GM12878 (cell line): ENCODE measurements around the gene CENPVL2. TPM values are rescaled to one million over a fixed set of nuclear protein-coding genes. Genes with fewer than 3 reads are reported as not detected.

Experiments
- ATAC-seq: fragments of 200-7000 bp; cut with Tn5 transposase; 3 replicates; pipeline ENCODE4 v1.9.1; 2020; ENCODE audit warnings: mild to moderate bottlenecking, moderate library complexity
- BruUV-seq: library from RNA; stranded (reverse); fragments of 400-500 nt; replicated peaks from 2 replicates; lab custom pipeline; 2021; lab: Mats Ljungman, UMichigan
- CTCF ChIA-PET: fragments of 300-600 bp; sonication (Branson Sonifier 250); formaldehyde crosslinking; extraction: SDS; loops from one replicate; lab custom pipeline; 2021; ENCODE audit warnings: inconsistent platforms; lab: Yijun Ruan, JAX
- POLR2A ChIA-PET: fragments of 350-600 bp; formaldehyde crosslinking; extraction: SDS; loops from one replicate; lab custom pipeline; 2021; ENCODE audit warnings: inconsistent platforms; lab: Charles Lee
- RAD21 ChIA-PET: fragments of 300-600 bp; sonication (Branson Sonifier 250); formaldehyde crosslinking; loops from one replicate; lab custom pipeline; 2023; ENCODE audit warnings: antibody characterized with exemption; ENCODE audit not compliant: unreplicated experiment; lab: Charles Lee
- SMC1A ChIA-PET: fragments of 300-600 bp; sonication (Branson Sonifier 250); formaldehyde crosslinking; loops from one replicate; lab custom pipeline; 2023; ENCODE audit not compliant: unreplicated experiment, uncharacterized antibody; lab: Charles Lee
- DNase-seq: peaks from one replicate; pipeline ENCODE4 v3.0.0-alpha.2; 2011; ENCODE audit warnings: low read depth, low spot score
- FAIRE-seq: peaks from 3 replicates; lab custom pipeline; 2011; peaks lifted over from hg19 to GRCh38; lab: Jason Lieb, UNC
- H2AFZ ChIP-seq: 2 replicates; pipeline ENCODE4 v1.6.0; 2011; ENCODE audit warnings: low read depth, low read length, control low read depth; ENCODE audit not compliant: control insufficient read depth
- H3K27ac ChIP-seq: 2 replicates; pipeline ENCODE4 v1.5.1; 2011; ENCODE audit warnings: control low read depth; ENCODE audit not compliant: control insufficient read depth, insufficient read depth
- H3K27me3 ChIP-seq, 2 experiments: replicated peaks in 1 of 2; 2 replicates each; pipeline versions ENCODE4 v1.6.0 to v1.6.1; 2011; ENCODE audit warnings: low read length in 1 of 2; ENCODE audit not compliant: control insufficient read depth in 2 of 2, insufficient read depth in 2 of 2
- H3K36me3 ChIP-seq, 2 experiments: 2 replicates each; pipeline ENCODE4 v1.5.1; 2011; ENCODE audit warnings: low read length in 1 of 2; ENCODE audit not compliant: control insufficient read depth in 2 of 2, insufficient read depth in 2 of 2
- H3K4me1 ChIP-seq: 2 replicates; pipeline ENCODE4 v1.6.1; 2011; ENCODE audit warnings: mild to moderate bottlenecking, low read length, moderate library complexity, mixed read lengths; ENCODE audit not compliant: control insufficient read depth, insufficient read depth
- H3K4me2 ChIP-seq: 2 replicates; pipeline ENCODE4 v1.6.0; 2011; ENCODE audit warnings: control low read depth; ENCODE audit not compliant: control insufficient read depth, insufficient read depth
- H3K4me3 ChIP-seq: fragments of 200-600 bp; sonication (generic); 2 replicates; pipeline ENCODE4 v1.5.1; 2016
- H3K79me2 ChIP-seq: 2 replicates; pipeline ENCODE4 v1.6.0; 2011; ENCODE audit warnings: low read length; ENCODE audit not compliant: control insufficient read depth, insufficient read depth
- H3K9ac ChIP-seq: 2 replicates; pipeline ENCODE4 v1.8.0; 2011; ENCODE audit warnings: low read length, control low read depth, mixed read lengths; ENCODE audit not compliant: control insufficient read depth, insufficient read depth
- H3K9me3 ChIP-seq: replicated peaks from 3 replicates; pipeline ENCODE4 v1.5.1; 2011; ENCODE audit warnings: mild to moderate bottlenecking, low read length; ENCODE audit not compliant: control insufficient read depth, insufficient read depth
- H4K20me1 ChIP-seq: 2 replicates; pipeline ENCODE4 v1.6.0; 2011; ENCODE audit not compliant: control insufficient read depth, insufficient read depth
- ASH2L ChIP-seq: fragments of 300-600, 200-600 bp; sonication (generic); IDR thresholded peaks from 2 replicates; pipeline ENCODE4 v1.6.1; 2017; ENCODE audit warnings: low read depth, mild to moderate bottlenecking, borderline replicate concordance
- CREM ChIP-seq: IDR thresholded peaks from 2 replicates; pipeline ENCODE4 v1.6.1; 2014; ENCODE audit warnings: antibody characterized with exemption, low read depth
- EED ChIP-seq: sonication (generic); IDR thresholded peaks from 2 replicates; pipeline ENCODE4 v1.6.1; 2016; ENCODE audit warnings: antibody characterized with exemption, low read depth
- FOXK2 ChIP-seq: fragments of 450-650 bp; IDR thresholded peaks from 2 replicates; pipeline ENCODE4 v1.6.1; 2017; ENCODE audit warnings: mild to moderate bottlenecking, moderate library complexity
- IRF4 ChIP-seq: IDR thresholded peaks from 2 replicates; pipeline ENCODE4 v1.6.1; 2011; ENCODE audit warnings: low read depth, low read length
- MLLT1 ChIP-seq: fragments of 450-650 bp; IDR thresholded peaks from 2 replicates; pipeline ENCODE4 v1.6.1; 2016; ENCODE audit warnings: mild to moderate bottlenecking
- NR2F1 ChIP-seq: fragments of 450-650 bp; conservative IDR thresholded peaks from 2 replicates; pipeline ENCODE4 v1.6.1; 2017; ENCODE audit warnings: mild to moderate bottlenecking
- POLR2A ChIP-seq: IDR thresholded peaks from 2 replicates; pipeline ENCODE4 v1.6.1; 2011; ENCODE audit warnings: low read depth, mild to moderate bottlenecking, low read length
- SKIL ChIP-seq: fragments of 450-650 bp; IDR thresholded peaks from 2 replicates; pipeline ENCODE4 v1.6.1; 2017; ENCODE audit warnings: mild to moderate bottlenecking, low read depth, inconsistent platforms; ENCODE audit not compliant: poor library complexity, severe bottlenecking
- SP1 ChIP-seq: IDR thresholded peaks from one replicate; pipeline ENCODE4 v1.6.1; 2011; ENCODE audit warnings: low read depth, low read length
- WGBS: methylation state at CpG from one replicate; pipeline ENCODE4 v1.1.6; 2016; ENCODE audit warnings: low lambda C conversion rate; ENCODE audit not compliant: insufficient replicate concordance, insufficient coverage; ENCODE audit errors: missing lambda C conversion rate; 5-methylcytosine and 5-hydroxymethylcytosine counted together
- in situ Hi-C: fragments of 300-500 bp; cut with MboI; formaldehyde crosslinking; loops from 9 replicates; pipeline ENCODE4 v1.14.3; 2018; ENCODE audit warnings: mixed read lengths
- intact Hi-C: fragments of 100-400 bp; cut with micrococcal nuclease; formaldehyde crosslinking; loops from one replicate; pipeline ENCODE4 v1.14.2; 2022; ENCODE audit not compliant: unreplicated experiment
- polyA plus RNA-seq, 11 experiments: library from polyadenylated mRNA; depleted of rRNA in 4 of 11; unstranded in 6 of 11; stranded (reverse) in 5 of 11; fragments of >200 nt; fragmentation: Nextera tagmentation in 4 of 11; fragmentation: Illumina TruSeq in 1 of 11; extraction: Ambion mirVana in 4 of 11; extraction: Trizol in 1 of 11; gene quantifications; 1 replicate in 1 of 11; 2 replicates in 10 of 11; pipeline versions ENCODE4 v1.2.1 to v1.2.3, GENCODE V29; 2011 to 2016; ENCODE audit warnings: inconsistent platforms in 2 of 11, missing spikeins in 2 of 11, low read depth in 1 of 11
- total RNA-seq, 4 experiments: library from RNA; depleted of rRNA in 3 of 4; stranded (reverse); fragments of >200 nt in 3 of 4; fragmentation: Illumina TruSeq in 1 of 4; extraction: Trizol in 1 of 4; gene quantifications; 2 replicates each; pipeline versions ENCODE4 v1.2.1 to v1.2.3, GENCODE V29; 2013 to 2021
- TF ChIP-seq, protein P1 (sequence below): fragments of 450-650 bp; conservative IDR thresholded peaks from 2 replicates; pipeline ENCODE4 v1.6.1; 2017; ENCODE audit warnings: mild to moderate bottlenecking, moderate library complexity

Gene CENPVL2
- total and polyA plus RNA-seq, 10 of the 15 experiments (the other 5 are each of a cell fraction or from before 2014, with no cell fraction given): not detected

GRCh38 chrX:51697397-51697796 lies 14.8 kb upstream of the CENPVL2 start:
- SMC1A ChIA-PET: no interaction called here
- Histone ChIP-seq H3K4me2 (no peak overlapping the region), H3K9ac (no peak overlapping the region), H3K36me3 (no peaks in the 10 kb centered on the region), H3K4me3 (no peak overlapping the region)
- intact Hi-C loops: no loop called here
- WGBS: 71% methylated on average over 8 of the region's 8 CpGs
- no peak for ATAC-seq
- TF ChIP-seq CREM (no peak), FOXK2 (no peak), IRF4 (no peak), ASH2L (no peak), POLR2A (no peak), EED (no peak), MLLT1 (no peak), NR2F1 (no peak), SKIL (no peak), SP1 (no peak)
- TF ChIP-seq, protein P1, sequence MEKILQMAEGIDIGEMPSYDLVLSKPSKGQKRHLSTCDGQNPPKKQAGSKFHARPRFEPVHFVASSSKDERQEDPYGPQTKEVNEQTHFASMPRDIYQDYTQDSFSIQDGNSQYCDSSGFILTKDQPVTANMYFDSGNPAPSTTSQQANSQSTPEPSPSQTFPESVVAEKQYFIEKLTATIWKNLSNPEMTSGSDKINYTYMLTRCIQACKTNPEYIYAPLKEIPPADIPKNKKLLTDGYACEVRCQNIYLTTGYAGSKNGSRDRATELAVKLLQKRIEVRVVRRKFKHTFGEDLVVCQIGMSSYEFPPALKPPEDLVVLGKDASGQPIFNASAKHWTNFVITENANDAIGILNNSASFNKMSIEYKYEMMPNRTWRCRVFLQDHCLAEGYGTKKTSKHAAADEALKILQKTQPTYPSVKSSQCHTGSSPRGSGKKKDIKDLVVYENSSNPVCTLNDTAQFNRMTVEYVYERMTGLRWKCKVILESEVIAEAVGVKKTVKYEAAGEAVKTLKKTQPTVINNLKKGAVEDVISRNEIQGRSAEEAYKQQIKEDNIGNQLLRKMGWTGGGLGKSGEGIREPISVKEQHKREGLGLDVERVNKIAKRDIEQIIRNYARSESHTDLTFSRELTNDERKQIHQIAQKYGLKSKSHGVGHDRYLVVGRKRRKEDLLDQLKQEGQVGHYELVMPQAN: no peak
- TF ChIP-seq, all 136 proteins: peak for 0
- RAD21 ChIA-PET: no interaction called here
- FAIRE-seq (no peak), DNase-seq (no peak)
- H3K9me3 ChIP-seq: no peaks in the 10 kb centered on the region
- no peak overlapping the region for H3K27ac ChIP-seq
- H4K20me1 ChIP-seq: no peaks in the 10 kb centered on the region
- no peak overlapping the region for H2AFZ ChIP-seq
- in situ Hi-C loops: no loop called here
- H3K27me3 ChIP-seq: no peaks in the 10 kb centered on the region
- H3K79me2 ChIP-seq: no peaks in the 10 kb centered on the region
- no peaks in the 10 kb centered on the region for H3K4me1 ChIP-seq
- CTCF ChIA-PET: no interaction called here
- POLR2A ChIA-PET: no interaction called here
- no TSS peak for BruUV-seq
